ENCODE measurements around the gene NTNG1. TPM values are rescaled to one million over a fixed set of nuclear protein-coding genes. Genes with fewer than 3 reads are reported as not detected.

NTNG1 gene
- total and polyA plus RNA-seq, 2 of the 13 experiments (the other 11 are each of a cell fraction or from before 2014, with no cell fraction given) = not detected

- Histone ChIP-seq H3K27ac (ENCODE audit: extremely low read length, insufficient read depth, low read length) (no peak overlapping the region), H3K27me3 (ENCODE audit: control insufficient read depth in 1 of 2, insufficient read depth in 2 of 2, low read length in 2 of 2) (no peaks in the 10 kb centered on the region), H3K4me1 (ENCODE audit: insufficient read depth, low read length) (no peaks in the 10 kb centered on the region), H3K79me2 (ENCODE audit: insufficient read depth, low read length) (no peaks in the 10 kb centered on the region), H4K20me1 (ENCODE audit: insufficient read depth, low read length) (no peaks in the 10 kb centered on the region), H3K9ac (ENCODE audit: insufficient read depth, low read depth, low read length) (no peak overlapping the region), H3K36me3 (replicated peaks in 1 of 2; ENCODE audit: control insufficient read depth in 1 of 2, insufficient read depth in 2 of 2, low read length in 2 of 2) (no peaks in the 10 kb centered on the region), H2AFZ (ENCODE audit: low read length) (no peak overlapping the region), H3K4me2 (ENCODE audit: low read depth, low read length) (no peak overlapping the region), H3K4me3 (replicated peaks in 1 of 3; ENCODE audit: insufficient read depth in 1 of 3, low read depth in 2 of 3, low read length in 3 of 3) (no peak overlapping the region), H3K9me3 (ENCODE audit: low read length) (no peaks in the 10 kb centered on the region)
- DNase-seq (ENCODE audit: low spot score) (no peak), ATAC-seq (no peak), FAIRE-seq (no peak)
- ChIA-PET CTCF (ENCODE audit: low intra/inter-chr PET ratio, low total read pairs) (no interaction called here), POLR2A (no interaction called here)
- 11% methylated on average over 2 of the region's 2 CpGs for WGBS (ENCODE audit: low lambda C conversion rate)
- in situ Hi-C loops (cut with HindIII; ENCODE audit: extremely low pct_ligation_motif_present, low pct_unique_long_range_greater_than_20kb) = no loop called here
- no TSS peak for BruUV-seq (replicated peaks)
- TF ChIP-seq ZBTB20 (CRISPR knock-in tag; IDR thresholded peaks at IDR 0.05; ENCODE audit: borderline replicate concordance, low read depth) = no peak
- no peak for TF ChIP-seq GZF1 (CRISPR knock-in tag; IDR thresholded peaks at IDR 0.05)
- TF ChIP-seq ZFP90 (CRISPR knock-in tag; IDR thresholded peaks at IDR 0.05; ENCODE audit: borderline replicate concordance) = no peak
- TF ChIP-seq DNMT3B (CRISPR knock-in tag; conservative IDR thresholded peaks at IDR 0.05) = no peak
- no peak for TF ChIP-seq ZFP62 (CRISPR knock-in tag; IDR thresholded peaks at IDR 0.05)
- TF ChIP-seq, protein P1, sequence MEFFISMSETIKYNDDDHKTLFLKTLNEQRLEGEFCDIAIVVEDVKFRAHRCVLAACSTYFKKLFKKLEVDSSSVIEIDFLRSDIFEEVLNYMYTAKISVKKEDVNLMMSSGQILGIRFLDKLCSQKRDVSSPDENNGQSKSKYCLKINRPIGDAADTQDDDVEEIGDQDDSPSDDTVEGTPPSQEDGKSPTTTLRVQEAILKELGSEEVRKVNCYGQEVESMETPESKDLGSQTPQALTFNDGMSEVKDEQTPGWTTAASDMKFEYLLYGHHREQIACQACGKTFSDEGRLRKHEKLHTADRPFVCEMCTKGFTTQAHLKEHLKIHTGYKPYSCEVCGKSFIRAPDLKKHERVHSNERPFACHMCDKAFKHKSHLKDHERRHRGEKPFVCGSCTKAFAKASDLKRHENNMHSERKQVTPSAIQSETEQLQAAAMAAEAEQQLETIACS (CRISPR knock-in tag; IDR thresholded peaks at IDR 0.05) = no peak
- TF ChIP-seq TIGD3 (CRISPR knock-in tag; IDR thresholded peaks at IDR 0.05; ENCODE audit: borderline replicate concordance) = no peak
- no peak for TF ChIP-seq ZNF710 (CRISPR knock-in tag; IDR thresholded peaks at IDR 0.05; ENCODE audit: borderline replicate concordance)
- TF ChIP-seq ZNF75D (CRISPR knock-in tag; IDR thresholded peaks at IDR 0.05; ENCODE audit: borderline replicate concordance) = no peak
- TF ChIP-seq RFXAP (CRISPR knock-in tag; IDR thresholded peaks at IDR 0.05; ENCODE audit: borderline replicate concordance) = no peak
- no peak for TF ChIP-seq SRF (IDR thresholded peaks at IDR 0.05; ENCODE audit: low read depth, low read length)
- no peak for TF ChIP-seq ZKSCAN1 (IDR thresholded peaks at IDR 0.05; ENCODE audit: low read length)
- no peak for TF ChIP-seq HOXD1 (CRISPR knock-in tag; IDR thresholded peaks at IDR 0.05)
- TF ChIP-seq, protein P2, sequence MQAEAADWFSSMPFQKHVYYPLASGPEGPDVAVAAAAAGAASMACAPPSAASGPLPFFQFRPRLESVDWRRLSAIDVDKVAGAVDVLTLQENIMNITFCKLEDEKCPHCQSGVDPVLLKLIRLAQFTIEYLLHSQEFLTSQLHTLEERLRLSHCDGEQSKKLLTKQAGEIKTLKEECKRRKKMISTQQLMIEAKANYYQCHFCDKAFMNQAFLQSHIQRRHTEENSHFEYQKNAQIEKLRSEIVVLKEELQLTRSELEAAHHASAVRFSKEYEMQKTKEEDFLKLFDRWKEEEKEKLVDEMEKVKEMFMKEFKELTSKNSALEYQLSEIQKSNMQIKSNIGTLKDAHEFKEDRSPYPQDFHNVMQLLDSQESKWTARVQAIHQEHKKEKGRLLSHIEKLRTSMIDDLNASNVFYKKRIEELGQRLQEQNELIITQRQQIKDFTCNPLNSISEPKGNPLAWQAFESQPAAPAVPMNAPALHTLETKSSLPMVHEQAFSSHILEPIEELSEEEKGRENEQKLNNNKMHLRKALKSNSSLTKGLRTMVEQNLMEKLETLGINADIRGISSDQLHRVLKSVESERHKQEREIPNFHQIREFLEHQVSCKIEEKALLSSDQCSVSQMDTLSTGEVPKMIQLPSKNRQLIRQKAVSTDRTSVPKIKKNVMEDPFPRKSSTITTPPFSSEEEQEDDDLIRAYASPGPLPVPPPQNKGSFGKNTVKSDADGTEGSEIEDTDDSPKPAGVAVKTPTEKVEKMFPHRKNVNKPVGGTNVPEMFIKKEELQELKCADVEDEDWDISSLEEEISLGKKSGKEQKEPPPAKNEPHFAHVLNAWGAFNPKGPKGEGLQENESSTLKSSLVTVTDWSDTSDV (CRISPR knock-in tag; IDR thresholded peaks at IDR 0.05) = no peak
- intact Hi-C loops (cut with micrococcal nuclease; ENCODE audit: unreplicated experiment) = no loop called here
Observed at GRCh38 chr1:107487506-107487905, 346.7 kb downstream of the NTNG1 start.
